IPS-20b (cell line): Measurements from ENCODE around the gene KCNMB3.
"Not testable (repeated sequence)": the region's sequence is repeated elsewhere in the genome, so short reads cannot be mapped to it uniquely, and the experiment has no call there.

ENCODE experiments used
- H3K27ac ChIP-seq: one replicate; pipeline ENCODE4 v1.5.1; 2013; ENCODE audit warnings: low read length
- H3K27me3 ChIP-seq: 2 replicates; pipeline ENCODE4 v1.6.1; 2013; ENCODE audit warnings: mild to moderate bottlenecking, low read length, inconsistent platforms; ENCODE audit not compliant: insufficient read depth
- H3K36me3 ChIP-seq: 2 replicates; pipeline ENCODE4 v1.6.1; 2013; ENCODE audit warnings: low read depth, mild to moderate bottlenecking, inconsistent platforms, low read length, moderate library complexity; ENCODE audit not compliant: insufficient read depth
- H3K4me1 ChIP-seq: 2 replicates; pipeline ENCODE4 v1.6.1; 2013; ENCODE audit warnings: mild to moderate bottlenecking, control low read depth, inconsistent platforms, low read length, moderate library complexity; ENCODE audit not compliant: insufficient read depth
- H3K4me3 ChIP-seq: 2 replicates; pipeline ENCODE4 v1.5.1; 2013; ENCODE audit warnings: mild to moderate bottlenecking, low read length, inconsistent platforms
- H3K9ac ChIP-seq: 2 replicates; pipeline ENCODE4 v1.6.1; 2013; ENCODE audit warnings: low read depth, mild to moderate bottlenecking, inconsistent platforms, low read length, moderate library complexity
- H3K9me3 ChIP-seq: 2 replicates; pipeline ENCODE4 v1.6.1; 2013; ENCODE audit warnings: mild to moderate bottlenecking, low read depth, low read length, inconsistent platforms; ENCODE audit not compliant: insufficient read depth

Gene KCNMB3

DNA sequence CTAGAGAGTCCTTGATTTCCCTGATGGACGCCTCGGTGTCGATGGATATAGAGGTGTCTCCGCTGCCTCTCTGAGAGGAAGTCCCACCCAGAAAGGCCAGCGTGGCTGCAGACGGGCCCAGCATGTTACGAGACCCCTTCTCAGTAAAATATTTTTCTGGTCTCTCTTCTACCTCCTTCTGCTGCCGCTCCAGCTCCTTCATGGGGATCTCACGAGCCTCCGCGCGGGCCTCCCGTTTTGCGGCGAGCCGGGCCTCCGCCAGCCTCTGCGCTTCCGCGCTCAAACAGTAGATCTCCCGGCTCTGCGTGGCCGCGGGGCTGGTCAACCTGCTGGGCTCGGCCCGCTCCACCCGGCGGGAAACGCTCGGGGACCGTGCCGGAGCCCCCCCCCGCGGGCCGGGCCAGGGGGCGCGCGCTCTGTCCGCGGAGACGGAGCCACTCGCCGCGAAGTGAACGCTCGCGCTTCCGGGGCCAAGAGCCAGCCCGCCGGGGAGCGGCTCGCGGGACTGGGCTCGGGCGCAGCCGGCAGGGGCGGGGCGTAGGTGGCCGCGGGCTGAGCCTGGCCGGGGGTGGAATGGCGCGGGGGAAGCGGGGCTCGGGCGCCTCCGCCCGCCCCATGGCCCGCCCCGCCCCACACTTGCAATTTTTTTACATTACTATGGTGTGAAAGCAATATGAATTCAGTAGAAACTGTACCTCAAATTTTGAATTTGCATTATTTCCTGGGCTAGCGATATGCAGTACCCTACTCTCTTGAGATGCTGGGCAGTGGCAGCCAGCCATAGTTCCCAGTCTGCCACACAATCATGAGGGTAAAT is 10.2 kb upstream of the KCNMB3 start:
- Histone ChIP-seq H3K4me1 (no peaks in the 10 kb centered on the region), H3K36me3 (no peaks in the 10 kb centered on the region), H3K9ac (peak overlapping the region; percentile 23; the same call in 1 of the 2 replicates), H3K4me3 (peak overlapping the region; percentile 68), H3K27ac (no peak overlapping the region), H3K9me3 (peaks cover 6% of the 10 kb centered on the region; the same call in 1 of the 2 replicates), H3K27me3 (peaks cover 14% of the 10 kb centered on the region)

DNA sequence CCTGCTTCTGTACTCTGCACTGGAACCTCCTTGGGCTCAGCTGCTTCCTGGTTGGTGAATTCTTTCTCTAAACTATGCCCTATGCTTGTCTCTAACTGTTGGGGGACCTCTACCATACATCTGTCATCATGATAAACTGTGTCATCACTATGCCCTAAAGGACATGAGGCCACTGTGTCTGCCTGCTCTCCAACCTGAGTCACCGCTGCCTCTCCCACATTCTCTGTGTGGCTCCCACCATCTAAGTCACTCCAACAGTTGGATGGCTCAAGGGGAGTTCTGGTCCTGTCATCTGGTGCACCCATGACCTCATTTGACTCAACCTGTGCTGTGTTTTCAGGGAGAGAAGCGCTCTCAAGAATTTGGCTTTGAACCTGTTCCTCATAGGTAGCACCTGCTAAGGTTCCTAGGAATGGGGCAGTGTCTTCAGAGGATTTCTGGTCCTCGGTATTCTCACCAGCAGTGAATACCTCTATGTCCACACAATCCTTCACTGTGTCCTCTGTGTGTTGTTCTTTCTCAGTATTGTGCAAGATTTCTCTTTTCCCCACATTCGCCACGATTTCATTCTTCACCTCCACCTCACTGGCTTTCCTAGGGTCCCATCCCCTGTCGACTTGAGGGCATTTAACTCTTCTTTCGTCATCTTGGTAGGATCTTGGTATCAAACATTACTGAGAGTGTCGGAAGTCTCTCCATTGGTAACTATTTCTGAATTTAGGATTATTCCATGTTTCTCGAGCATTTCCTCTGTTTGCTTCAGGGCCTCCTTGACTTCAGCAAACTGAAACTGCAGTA is 9.2 kb upstream of the KCNMB3 start:
- not testable (repeated sequence) for H3K27ac ChIP-seq, H3K9ac ChIP-seq, H3K4me1 ChIP-seq

DNA sequence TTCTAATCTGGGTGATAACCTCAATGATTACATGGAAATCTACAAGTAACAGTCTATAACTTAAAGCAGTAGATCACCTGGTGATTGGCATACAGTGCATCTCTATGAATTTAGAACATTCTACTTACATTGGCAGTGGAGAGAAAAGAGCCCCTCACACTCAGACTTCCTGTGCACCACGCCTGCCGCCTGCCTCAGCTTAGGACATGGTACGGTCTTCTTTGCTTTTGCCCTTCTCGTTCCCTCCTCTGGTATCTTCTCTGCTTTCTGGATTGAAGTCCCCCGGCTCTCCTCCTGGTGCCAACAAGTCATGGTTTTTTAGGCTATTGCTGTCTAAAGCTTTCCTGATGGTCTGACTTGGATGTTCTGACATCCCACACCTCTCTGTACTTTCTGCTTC is 7.9 kb upstream of the KCNMB3 start:
- Histone ChIP-seq H3K27ac (no peak overlapping the region), H3K4me1 (no peaks in the 10 kb centered on the region), H3K36me3 (no peaks in the 10 kb centered on the region), H3K9me3 (peaks cover 6% of the 10 kb centered on the region; the same call in 1 of the 2 replicates), H3K9ac (no peak overlapping the region), H3K27me3 (peaks cover 14% of the 10 kb centered on the region), H3K4me3 (no peak overlapping the region)

More for the DNA sequence above, 9.2 kb upstream of the KCNMB3 start:
- Histone ChIP-seq H3K4me3 (peak overlapping the region; percentile 68; the same call in 1 of the 2 replicates), H3K27me3 (peaks cover 14% of the 10 kb centered on the region)
- not testable (repeated sequence) for H3K9me3 ChIP-seq, H3K36me3 ChIP-seq

DNA sequence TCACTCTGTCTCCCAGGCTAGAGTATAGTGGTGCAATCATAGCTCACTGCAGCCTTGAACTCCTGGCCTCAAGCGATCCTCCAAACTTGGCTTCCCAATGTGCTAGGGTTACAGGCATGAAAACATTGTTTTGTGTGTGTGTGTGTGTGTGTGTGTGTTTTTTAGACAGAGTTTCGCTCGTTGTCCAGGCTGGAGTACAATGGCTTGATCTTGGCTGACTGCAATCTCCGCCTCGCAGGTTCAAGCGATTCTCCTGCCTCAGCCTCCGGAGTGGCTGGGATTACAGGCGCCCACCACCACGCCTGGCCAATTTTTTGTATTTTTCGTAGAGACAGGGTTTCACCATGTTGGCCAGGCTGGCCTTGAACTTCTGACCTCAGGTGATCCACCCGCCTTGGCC is 6.8 kb upstream of the KCNMB3 start:
- not testable (repeated sequence) for H3K27ac ChIP-seq, H3K4me1 ChIP-seq, H3K36me3 ChIP-seq

DNA sequence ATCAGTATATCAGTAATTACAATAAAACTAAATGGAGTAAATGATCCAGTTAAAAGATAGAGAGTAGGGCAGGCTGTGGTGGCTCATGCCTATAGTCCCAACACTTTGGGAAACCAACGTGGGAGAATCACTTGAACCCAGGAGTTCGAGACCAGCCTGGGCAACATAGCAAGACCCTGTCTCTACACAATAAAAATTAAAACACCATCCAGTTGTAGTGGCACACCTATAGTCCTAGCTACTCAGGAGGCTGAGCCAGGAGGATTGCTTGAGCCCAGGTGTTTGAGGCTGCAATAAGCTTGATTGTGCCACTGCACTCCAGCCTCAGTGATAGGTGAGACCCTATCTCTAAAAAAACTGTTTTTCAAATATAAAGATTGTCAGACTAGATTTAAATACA is 5.9 kb upstream of the KCNMB3 start:
- Histone ChIP-seq H3K36me3 (no peaks in the 10 kb centered on the region), H3K27ac (no peak overlapping the region), H3K9ac (no peak overlapping the region), H3K4me1 (no peaks in the 10 kb centered on the region), H3K9me3 (peaks cover 6% of the 10 kb centered on the region; the same call in 1 of the 2 replicates), H3K27me3 (peaks cover 14% of the 10 kb centered on the region), H3K4me3 (no peak overlapping the region)

More for the DNA sequence above, 6.8 kb upstream of the KCNMB3 start:
- H3K4me3 ChIP-seq, H3K9me3 ChIP-seq, H3K9ac ChIP-seq: not testable (repeated sequence)
- peaks cover 14% of the 10 kb centered on the region for H3K27me3 ChIP-seq

DNA sequence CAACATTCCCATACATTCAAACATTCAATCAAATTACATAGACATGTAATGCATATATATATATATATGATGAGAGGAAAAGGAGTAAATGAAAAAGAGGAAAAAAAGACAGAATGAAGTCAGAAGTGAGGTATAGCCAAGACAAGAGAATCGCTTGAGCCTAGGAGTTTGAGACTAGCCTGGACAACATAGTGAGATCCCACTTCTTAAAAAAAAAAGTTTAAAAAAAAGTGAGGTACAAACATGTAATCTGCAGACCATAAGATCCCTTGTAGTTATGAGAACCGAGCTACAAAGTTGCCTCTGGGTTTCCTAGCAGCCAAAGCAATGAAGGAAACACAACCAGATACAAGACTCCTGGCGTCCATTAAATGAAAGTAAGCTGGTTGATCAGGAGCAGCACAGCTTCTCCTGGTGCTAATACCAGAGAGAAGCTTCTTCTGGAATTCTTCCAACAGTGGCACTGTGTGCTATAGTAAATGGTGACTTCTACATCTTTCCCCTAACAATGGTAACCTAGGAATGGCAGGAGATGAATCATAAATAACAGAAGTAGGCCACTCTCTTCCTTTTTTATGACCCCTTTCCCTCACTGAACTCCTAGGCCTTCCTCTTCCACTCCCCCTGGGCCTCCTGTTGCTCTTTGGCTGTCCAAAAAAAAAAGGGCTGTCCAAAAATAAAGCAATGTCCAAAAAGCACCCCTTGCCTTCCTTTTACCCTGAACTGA is 3.5 kb downstream of the KCNMB3 start:
- Histone ChIP-seq H3K36me3 (no peaks in the 10 kb centered on the region), H3K9ac (no peak overlapping the region), H3K27ac (no peak overlapping the region), H3K27me3 (no peaks in the 10 kb centered on the region), H3K9me3 (no peaks in the 10 kb centered on the region), H3K4me1 (peaks cover 2% of the 10 kb centered on the region; the same call in 1 of the 2 replicates), H3K4me3 (no peak overlapping the region)

DNA sequence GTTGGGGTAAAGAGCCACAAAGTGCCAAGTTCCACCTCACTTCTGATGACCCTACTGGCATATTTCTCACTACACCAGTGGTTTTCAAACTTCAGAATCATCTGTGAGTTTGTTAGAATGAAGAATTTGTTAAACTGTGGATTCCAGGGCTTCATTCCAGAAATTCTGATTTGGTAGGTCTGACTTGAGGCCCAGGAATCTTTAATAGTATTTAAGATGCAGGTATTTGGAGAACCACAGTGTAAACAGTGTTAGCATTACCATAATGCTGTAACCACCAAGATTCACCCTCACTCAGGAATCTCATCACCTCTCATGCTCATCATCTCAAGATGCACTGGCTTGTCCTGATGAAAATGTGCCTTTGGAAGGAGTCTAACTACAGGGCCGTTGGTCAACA is 6.0 kb downstream of the KCNMB3 start:
- peaks cover 2% of the 10 kb centered on the region; the same call in 1 of the 2 replicates for H3K4me1 ChIP-seq

DNA sequence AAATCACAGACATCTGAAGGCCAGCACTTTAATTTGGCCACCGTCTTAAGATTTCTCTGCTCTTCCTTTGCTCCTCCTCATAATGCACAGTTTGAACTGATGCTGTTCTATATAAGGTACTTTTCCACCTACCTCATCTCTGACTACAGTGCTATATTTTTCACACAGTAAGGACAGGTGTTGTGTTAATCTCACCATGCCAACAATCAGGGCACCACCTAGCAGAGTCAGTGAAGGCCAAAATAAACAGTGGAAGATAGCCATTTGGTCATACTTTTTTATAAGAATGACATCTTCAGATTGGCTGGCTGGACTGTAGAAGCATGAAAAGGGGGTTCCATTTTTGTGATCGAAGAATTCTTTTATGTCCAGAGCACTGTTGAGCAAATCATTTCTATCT is 8.1 kb downstream of the KCNMB3 start:
- not testable (repeated sequence) for H3K4me1 ChIP-seq, H3K27ac ChIP-seq, H3K9me3 ChIP-seq, H3K4me3 ChIP-seq, H3K9ac ChIP-seq, H3K36me3 ChIP-seq, H3K27me3 ChIP-seq

More for the DNA sequence above, 6.0 kb downstream of the KCNMB3 start:
- Histone ChIP-seq H3K27ac (no peak overlapping the region), H3K9me3 (no peaks in the 10 kb centered on the region), H3K4me3 (no peak overlapping the region), H3K9ac (no peak overlapping the region), H3K36me3 (no peaks in the 10 kb centered on the region), H3K27me3 (no peaks in the 10 kb centered on the region)

- not testable (repeated sequence) for H3K4me3 ChIP-seq, H3K9me3 ChIP-seq, H3K4me1 ChIP-seq, H3K9ac ChIP-seq, H3K27me3 ChIP-seq, H3K27ac ChIP-seq, H3K36me3 ChIP-seq
Measured at GRCh38 chr3:179240299-179240698, 10.6 kb downstream of the KCNMB3 start.

DNA sequence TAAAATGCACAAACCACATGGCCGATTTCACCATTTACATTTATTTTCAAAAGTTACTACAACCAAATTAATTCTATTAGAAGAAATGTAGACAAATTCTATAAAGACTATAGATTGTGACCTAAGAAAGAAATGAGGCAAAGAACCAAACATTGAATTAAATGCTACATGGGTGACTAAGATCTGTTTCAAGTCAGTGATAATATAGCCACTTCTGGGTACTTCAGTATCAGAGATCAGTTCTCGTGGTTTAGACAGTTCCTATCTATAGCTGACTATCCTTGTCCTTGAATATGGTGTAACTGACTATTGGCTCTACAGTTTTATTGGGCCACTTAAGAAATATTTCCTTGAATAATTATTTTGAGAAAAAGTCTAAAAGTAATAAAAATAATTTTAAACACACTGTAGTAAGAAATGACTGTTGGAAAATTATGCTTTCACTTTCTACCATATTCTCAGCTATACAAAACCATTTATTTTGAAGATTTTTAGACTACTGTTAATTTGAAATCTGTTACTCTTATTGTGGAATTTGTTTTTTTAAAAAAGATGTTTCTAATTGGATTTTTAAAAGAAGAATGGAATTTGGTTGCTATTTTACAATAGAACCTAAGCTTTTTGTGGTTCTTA is 14.1 kb downstream of the KCNMB3 start:
- H3K4me1 ChIP-seq = no peaks in the 10 kb centered on the region

GRCh38 chr3:179234199-179234598 is 16.7 kb downstream of the KCNMB3 start:
- H3K9ac ChIP-seq = no peak overlapping the region

More for the DNA sequence above, 14.1 kb downstream of the KCNMB3 start:
- Histone ChIP-seq H3K9me3 (no peaks in the 10 kb centered on the region), H3K27ac (no peak overlapping the region), H3K4me3 (no peak overlapping the region), H3K36me3 (peaks cover 6% of the 10 kb centered on the region; the same call in 1 of the 2 replicates), H3K27me3 (no peaks in the 10 kb centered on the region), H3K9ac (no peak overlapping the region)

More at GRCh38 chr3:179234199-179234598, 16.7 kb downstream of the KCNMB3 start:
- no peaks in the 10 kb centered on the region for H3K9me3 ChIP-seq
- peaks cover 20% of the 10 kb centered on the region for H3K36me3 ChIP-seq
- no peaks in the 10 kb centered on the region for H3K4me1 ChIP-seq
- H3K4me3 ChIP-seq = no peak overlapping the region
- H3K27ac ChIP-seq = no peak overlapping the region
- no peaks in the 10 kb centered on the region for H3K27me3 ChIP-seq
